RKO (cell line): Measurements from ENCODE around the gene ADAMTS7.
"Not testable (repeated sequence)": the region's sequence is repeated elsewhere in the genome, so short reads cannot be mapped to it uniquely, and the experiment has no call there.

Source experiments
- DNase-seq: peaks from one replicate; pipeline ENCODE4 v3.0.0-alpha.2; 2016; ENCODE audit warnings: low spot score

The ADAMTS7 gene

GRCh38 chr15:78726870-78727551 is 84.3 kb downstream of the ADAMTS7 start:
- peak; percentile 52 for DNase-seq

GRCh38 chr15:78719819-78720450 is 91.3 kb downstream of the ADAMTS7 start:
- DNase-seq, result not testable (repeated sequence)

DNA sequence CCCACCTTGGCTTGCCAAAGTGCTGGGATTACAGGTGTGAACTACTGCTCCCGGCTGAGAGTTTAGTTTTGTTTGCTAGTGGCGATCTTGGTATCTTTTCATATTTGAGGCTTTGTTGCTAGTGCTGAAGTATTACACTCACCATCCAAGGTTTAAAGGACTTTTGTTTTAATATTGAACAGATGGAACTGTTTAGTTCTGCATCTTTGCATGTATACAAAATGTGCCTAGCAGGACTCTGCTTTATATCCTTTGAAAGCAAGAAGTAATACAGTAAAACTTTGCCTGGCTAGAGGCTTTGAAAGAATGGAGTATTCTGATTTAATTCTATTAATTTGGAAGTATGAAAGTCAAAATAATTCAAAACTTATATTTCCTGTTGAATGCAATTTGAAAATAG is 92.4 kb downstream of the ADAMTS7 start:
- no peak for DNase-seq

GRCh38 chr15:78717956-78718656 is 93.2 kb downstream of the ADAMTS7 start:
- DNase-seq, result no peak

DNA sequence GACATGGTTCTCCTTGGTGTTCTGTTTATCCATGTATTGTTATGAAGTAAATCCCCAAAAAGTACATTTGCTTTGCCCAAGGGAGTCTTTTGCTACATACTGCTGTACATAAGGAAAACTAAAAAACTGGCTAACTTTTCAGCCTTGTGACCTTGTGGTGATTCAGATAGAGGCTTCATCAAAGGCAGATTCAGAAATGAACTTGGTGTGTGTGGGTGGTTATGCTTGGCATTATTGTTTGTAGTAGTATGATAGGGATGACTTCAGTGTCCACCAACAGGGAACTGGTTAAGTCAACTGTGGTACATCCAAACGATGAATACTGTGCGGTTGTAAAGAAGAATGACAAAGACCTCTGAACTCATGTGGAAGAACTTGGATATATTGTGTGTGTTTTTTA is 94.6 kb downstream of the ADAMTS7 start:
- peak; percentile 41 for DNase-seq

DNA sequence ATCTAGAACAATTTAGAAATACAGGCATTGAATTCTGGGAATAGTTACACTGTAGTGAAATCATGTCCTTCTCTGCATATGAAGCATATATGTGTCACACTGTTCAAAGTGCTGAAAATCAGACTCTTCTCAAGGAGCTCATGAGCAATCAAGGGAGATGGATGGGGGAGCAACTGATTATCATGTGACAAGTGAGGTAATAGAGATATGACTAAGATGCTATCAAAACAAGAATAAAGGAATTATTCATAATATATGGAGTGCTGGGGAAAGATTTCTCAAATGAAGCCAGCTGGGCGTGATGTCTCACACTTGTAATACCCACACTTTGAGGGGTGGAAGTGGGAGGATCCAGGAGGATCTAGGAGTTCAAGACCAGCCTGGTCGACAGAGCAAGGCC is 95.3 kb downstream of the ADAMTS7 start:
- peak; percentile 92 for DNase-seq

DNA sequence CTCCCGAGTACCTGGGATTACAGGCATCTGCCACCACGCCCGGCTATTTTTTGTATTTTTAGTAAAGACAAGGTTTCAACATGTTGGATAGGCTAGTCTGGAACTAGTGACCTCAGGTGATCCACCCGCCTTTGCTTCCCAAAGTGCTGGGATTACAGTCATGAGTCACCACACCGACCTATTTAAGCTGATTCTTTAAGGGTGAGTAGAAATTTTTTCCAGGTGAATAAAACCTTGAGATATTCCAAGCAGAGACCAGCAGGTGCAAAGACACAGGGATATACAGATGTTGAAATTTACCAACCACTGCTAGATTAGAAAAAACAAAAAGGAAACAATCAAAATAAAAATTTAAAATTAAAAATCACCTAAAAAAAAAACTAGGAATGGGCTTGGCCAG is 95.8 kb downstream of the ADAMTS7 start:
- DNase-seq, result peak; percentile 6

- DNase-seq, result peak; percentile 9
These were observed 96.4 kb downstream of the ADAMTS7 start for GRCh38 chr15:78714890-78715289.

GRCh38 chr15:78712797-78713515 is 98.3 kb downstream of the ADAMTS7 start:
- DNase-seq, result no peak

DNA sequence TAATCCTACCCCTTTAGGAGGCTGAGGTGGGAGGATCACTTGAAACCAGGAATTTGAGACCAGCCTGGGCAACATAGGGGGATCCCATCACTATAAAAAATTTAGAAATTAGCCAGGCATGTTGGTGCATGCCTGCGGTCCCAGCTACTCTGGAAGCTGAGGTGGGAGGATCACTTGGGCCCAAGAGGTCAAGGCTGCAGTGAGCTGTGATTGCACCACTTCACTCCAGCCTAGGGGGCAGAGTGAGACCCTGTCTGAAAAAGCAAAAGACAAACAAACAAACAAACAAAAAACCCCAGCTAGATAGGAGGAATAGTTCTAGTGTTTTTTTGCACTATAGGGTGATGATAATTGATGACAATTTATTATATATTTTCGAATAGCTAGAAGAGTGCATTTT is 99.6 kb downstream of the ADAMTS7 start:
- DNase-seq, result no peak

DNA sequence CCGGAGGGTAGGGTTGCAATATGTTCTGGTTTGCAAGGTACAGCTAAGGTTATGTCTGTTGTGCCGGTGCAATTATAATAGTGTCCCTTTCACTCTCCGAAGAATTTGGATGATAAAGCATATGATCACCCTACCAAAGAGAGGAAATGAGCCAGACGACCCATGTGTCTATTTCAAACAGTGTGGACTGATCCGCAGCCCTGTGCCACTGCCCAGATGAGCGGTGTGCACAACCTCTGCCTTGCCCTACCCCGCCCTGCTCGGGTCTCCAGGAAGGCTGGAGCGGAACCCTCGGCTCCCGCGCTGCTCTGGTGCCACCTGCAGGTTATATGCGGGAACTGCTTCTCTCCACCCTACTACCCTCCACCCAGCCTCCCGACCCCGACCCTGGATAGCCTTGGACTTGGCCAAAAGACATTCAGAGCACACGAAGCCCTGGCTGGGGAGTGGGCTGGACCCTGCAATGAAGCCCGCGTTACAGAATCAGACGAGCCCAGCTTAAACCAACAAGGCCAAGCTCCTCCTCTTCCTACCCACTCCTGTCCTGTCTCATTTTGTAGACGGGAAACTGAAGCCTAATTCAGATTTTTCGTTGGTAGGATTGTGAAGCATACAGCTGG is 101.9 kb downstream of the ADAMTS7 start:
- DNase-seq, result peak; percentile 71
